GM12878 (cell line): Measurements from ENCODE around the gene ITGA1. TPM values are rescaled to one million over a fixed set of nuclear protein-coding genes. Genes with fewer than 3 reads are reported as not detected.

Experiments used
- ATAC-seq: fragments of 200-7000 bp; cut with Tn5 transposase; 3 replicates; pipeline ENCODE4 v1.9.1; 2020; ENCODE audit warnings: mild to moderate bottlenecking, moderate library complexity
- BruUV-seq: library from RNA; stranded (reverse); fragments of 400-500 nt; replicated peaks from 2 replicates; lab custom pipeline; 2021; lab: Mats Ljungman, UMichigan
- CTCF ChIA-PET: fragments of 300-600 bp; sonication (Branson Sonifier 250); formaldehyde crosslinking; extraction: SDS; loops from one replicate; lab custom pipeline; 2021; ENCODE audit warnings: inconsistent platforms; lab: Yijun Ruan, JAX
- POLR2A ChIA-PET: fragments of 350-600 bp; formaldehyde crosslinking; extraction: SDS; loops from one replicate; lab custom pipeline; 2021; ENCODE audit warnings: inconsistent platforms; lab: Charles Lee
- RAD21 ChIA-PET: fragments of 300-600 bp; sonication (Branson Sonifier 250); formaldehyde crosslinking; loops from one replicate; lab custom pipeline; 2023; ENCODE audit warnings: antibody characterized with exemption; ENCODE audit not compliant: unreplicated experiment; lab: Charles Lee
- SMC1A ChIA-PET: fragments of 300-600 bp; sonication (Branson Sonifier 250); formaldehyde crosslinking; loops from one replicate; lab custom pipeline; 2023; ENCODE audit not compliant: unreplicated experiment, uncharacterized antibody; lab: Charles Lee
- DNase-seq: peaks from one replicate; pipeline ENCODE4 v3.0.0-alpha.2; 2011; ENCODE audit warnings: low read depth, low spot score
- FAIRE-seq: peaks from 3 replicates; lab custom pipeline; 2011; peaks lifted over from hg19 to GRCh38; lab: Jason Lieb, UNC
- H2AFZ ChIP-seq: 2 replicates; pipeline ENCODE4 v1.6.0; 2011; ENCODE audit warnings: low read depth, low read length, control low read depth; ENCODE audit not compliant: control insufficient read depth
- H3K27ac ChIP-seq: 2 replicates; pipeline ENCODE4 v1.5.1; 2011; ENCODE audit warnings: control low read depth; ENCODE audit not compliant: control insufficient read depth, insufficient read depth
- H3K27me3 ChIP-seq, 2 experiments: replicated peaks in 1 of 2; 2 replicates each; pipeline versions ENCODE4 v1.6.0 to v1.6.1; 2011; ENCODE audit warnings: low read length in 1 of 2; ENCODE audit not compliant: control insufficient read depth in 2 of 2, insufficient read depth in 2 of 2
- H3K36me3 ChIP-seq, 2 experiments: 2 replicates each; pipeline ENCODE4 v1.5.1; 2011; ENCODE audit warnings: low read length in 1 of 2; ENCODE audit not compliant: control insufficient read depth in 2 of 2, insufficient read depth in 2 of 2
- H3K4me1 ChIP-seq: 2 replicates; pipeline ENCODE4 v1.6.1; 2011; ENCODE audit warnings: mild to moderate bottlenecking, low read length, moderate library complexity, mixed read lengths; ENCODE audit not compliant: control insufficient read depth, insufficient read depth
- H3K4me2 ChIP-seq: 2 replicates; pipeline ENCODE4 v1.6.0; 2011; ENCODE audit warnings: control low read depth; ENCODE audit not compliant: control insufficient read depth, insufficient read depth
- H3K4me3 ChIP-seq: fragments of 200-600 bp; sonication (generic); 2 replicates; pipeline ENCODE4 v1.5.1; 2016
- H3K79me2 ChIP-seq: 2 replicates; pipeline ENCODE4 v1.6.0; 2011; ENCODE audit warnings: low read length; ENCODE audit not compliant: control insufficient read depth, insufficient read depth
- H3K9ac ChIP-seq: 2 replicates; pipeline ENCODE4 v1.8.0; 2011; ENCODE audit warnings: low read length, control low read depth, mixed read lengths; ENCODE audit not compliant: control insufficient read depth, insufficient read depth
- H3K9me3 ChIP-seq: replicated peaks from 3 replicates; pipeline ENCODE4 v1.5.1; 2011; ENCODE audit warnings: mild to moderate bottlenecking, low read length; ENCODE audit not compliant: control insufficient read depth, insufficient read depth
- H4K20me1 ChIP-seq: 2 replicates; pipeline ENCODE4 v1.6.0; 2011; ENCODE audit not compliant: control insufficient read depth, insufficient read depth
- BCL11A ChIP-seq: IDR thresholded peaks from 2 replicates; pipeline ENCODE4 v1.6.1; 2011; ENCODE audit warnings: low read depth, low read length
- HDAC2 ChIP-seq: fragments of 200-600 bp; sonication (generic); IDR thresholded peaks from 2 replicates; pipeline ENCODE4 v1.6.1; 2017
- HDAC6 ChIP-seq: fragments of 200-600 bp; sonication (generic); IDR thresholded peaks from one replicate; pipeline ENCODE4 v1.8.0; 2017; ENCODE audit warnings: antibody characterized with exemption; ENCODE audit not compliant: unreplicated experiment
- KDM1A ChIP-seq: fragments of 200-600 bp; sonication (generic); IDR thresholded peaks from 2 replicates; pipeline ENCODE4 v1.6.1; 2016; ENCODE audit warnings: borderline replicate concordance
- NFYA ChIP-seq: IDR thresholded peaks from 2 replicates; pipeline ENCODE4 v1.6.1; 2011; ENCODE audit warnings: low read depth, mild to moderate bottlenecking, low read length, improper control_type of control experiment, borderline replicate concordance
- PKNOX1 ChIP-seq: fragments of 450-650 bp; IDR thresholded peaks from 2 replicates; pipeline ENCODE4 v1.6.1; 2016; ENCODE audit warnings: mild to moderate bottlenecking
- POLR2A ChIP-seq: IDR thresholded peaks from 2 replicates; pipeline ENCODE4 v1.6.1; 2011; ENCODE audit warnings: low read depth, mild to moderate bottlenecking, low read length
- RELB ChIP-seq: fragments of 450-650 bp; IDR thresholded peaks from 2 replicates; pipeline ENCODE4 v1.6.1; 2017; ENCODE audit warnings: low read depth, mild to moderate bottlenecking, moderate library complexity
- SMAD5 ChIP-seq: IDR thresholded peaks from 2 replicates; pipeline ENCODE4 v1.6.1; 2016; ENCODE audit warnings: antibody characterized with exemption, low read depth
- SREBF1 ChIP-seq: IDR thresholded peaks from 2 replicates; pipeline ENCODE4 v1.6.1; 2012; ENCODE audit warnings: mild to moderate bottlenecking, low read length
- USF2 ChIP-seq: IDR thresholded peaks from 2 replicates; pipeline ENCODE4 v1.6.1; 2011; ENCODE audit warnings: low read depth, low read length, improper control_type of control experiment, borderline replicate concordance
- WGBS: methylation state at CpG from one replicate; pipeline ENCODE4 v1.1.6; 2016; ENCODE audit warnings: low lambda C conversion rate; ENCODE audit not compliant: insufficient replicate concordance, insufficient coverage; ENCODE audit errors: missing lambda C conversion rate; 5-methylcytosine and 5-hydroxymethylcytosine counted together
- in situ Hi-C: fragments of 300-500 bp; cut with MboI; formaldehyde crosslinking; loops from 9 replicates; pipeline ENCODE4 v1.14.3; 2018; ENCODE audit warnings: mixed read lengths
- intact Hi-C: fragments of 100-400 bp; cut with micrococcal nuclease; formaldehyde crosslinking; loops from one replicate; pipeline ENCODE4 v1.14.2; 2022; ENCODE audit not compliant: unreplicated experiment
- polyA plus RNA-seq, 11 experiments: library from polyadenylated mRNA; depleted of rRNA in 4 of 11; unstranded in 6 of 11; stranded (reverse) in 5 of 11; fragments of >200 nt; fragmentation: Nextera tagmentation in 4 of 11; fragmentation: Illumina TruSeq in 1 of 11; extraction: Ambion mirVana in 4 of 11; extraction: Trizol in 1 of 11; gene quantifications; 1 replicate in 1 of 11; 2 replicates in 10 of 11; pipeline versions ENCODE4 v1.2.1 to v1.2.3, GENCODE V29; 2011 to 2016; ENCODE audit warnings: inconsistent platforms in 2 of 11, missing spikeins in 2 of 11, low read depth in 1 of 11
- total RNA-seq, 4 experiments: library from RNA; depleted of rRNA in 3 of 4; stranded (reverse); fragments of >200 nt in 3 of 4; fragmentation: Illumina TruSeq in 1 of 4; extraction: Trizol in 1 of 4; gene quantifications; 2 replicates each; pipeline versions ENCODE4 v1.2.1 to v1.2.3, GENCODE V29; 2013 to 2021

The ITGA1 gene
- total and polyA plus RNA-seq, 10 of the 15 experiments (the other 5 are each of a cell fraction or from before 2014, with no cell fraction given), result 0.02 to 0.56 (median 0.19) TPM

- no TSS peak for BruUV-seq
- WGBS, result 100% methylated on average over 2 of the region's 2 CpGs
- no peaks in the 10 kb centered on the region for H3K9me3 ChIP-seq
Observed at GRCh38 chr5:52808316-52808901, 20.7 kb downstream of the ITGA1 start.

GRCh38 chr5:52809884-52810283 is 22.2 kb downstream of the ITGA1 start:
- no peaks in the 10 kb centered on the region for H3K4me1 ChIP-seq
- BruUV-seq, result no TSS peak
- DNase-seq, result no peak
- no peak overlapping the region for H3K4me2 ChIP-seq
- H3K9ac ChIP-seq, result no peak overlapping the region
- ChIA-PET RAD21 (no interaction called here), POLR2A (no interaction called here), SMC1A (interaction anchor here (3.8 kb wide), 1 partner anchor 11 kb away, joined by 13 read pairs; no protein-coding TSS in a partner anchor), CTCF (no interaction called here)
- H3K27me3 ChIP-seq, result no peaks in the 10 kb centered on the region
- no peaks in the 10 kb centered on the region for H4K20me1 ChIP-seq
- in situ Hi-C loops, result no loop called here
- 57% methylated on average over 1 of the region's 1 CpG for WGBS
- no peak overlapping the region for H2AFZ ChIP-seq
- FAIRE-seq, result no peak
- H3K36me3 ChIP-seq, result no peaks in the 10 kb centered on the region
- H3K9me3 ChIP-seq, result no peaks in the 10 kb centered on the region
- no peaks in the 10 kb centered on the region for H3K79me2 ChIP-seq
- intact Hi-C loops, result no loop called here
- no peak for ATAC-seq
- no peak overlapping the region for H3K27ac ChIP-seq
- no peak overlapping the region for H3K4me3 ChIP-seq
- no peak for TF ChIP-seq SMAD5
- TF ChIP-seq KDM1A, result no peak
- TF ChIP-seq NFYA, result no peak
- no peak for TF ChIP-seq USF2
- TF ChIP-seq HDAC2, result no peak
- no peak for TF ChIP-seq HDAC6
- no peak for TF ChIP-seq RELB
- no peak for TF ChIP-seq BCL11A

More at GRCh38 chr5:52808316-52808901, 20.7 kb downstream of the ITGA1 start:
- TF ChIP-seq PKNOX1 (no peak), POLR2A (no peak), SREBF1 (no peak)
- intact Hi-C loops (no loop called here), in situ Hi-C loops (no loop called here)
- CTCF ChIA-PET, result interaction anchor here (1.0 to 1.6 kb wide), 2 partner anchors 9 to 131 kb away, joined by 3 to 5 read pairs; no protein-coding TSS in a partner anchor
- H3K4me1 ChIP-seq, result 0 out of 2 replicates have a peak, but pooled peaks cover 3% of the 10 kb centered on the region
- peaks cover 7% of the 10 kb centered on the region for H3K79me2 ChIP-seq
- H4K20me1 ChIP-seq, result no peaks in the 10 kb centered on the region
- FAIRE-seq, result no peak
- RAD21 ChIA-PET, result no interaction called here
- H3K27me3 ChIP-seq, result no peaks in the 10 kb centered on the region
- no peak overlapping the region for H3K27ac ChIP-seq
- SMC1A ChIA-PET, result interaction anchor here (1.3 to 1.9 kb wide), 2 partner anchors 9 to 13 kb away, joined by 3 to 4 read pairs; no protein-coding TSS in a partner anchor
- no peak overlapping the region for H3K9ac ChIP-seq
- DNase-seq, result no peak
- H3K36me3 ChIP-seq, result no peaks in the 10 kb centered on the region
- POLR2A ChIA-PET, result interaction anchor here (0.5 kb wide), 1 partner anchor 170 kb away, joined by 4 read pairs; no protein-coding TSS in a partner anchor
- ATAC-seq, result no peak
- no peak overlapping the region for H2AFZ ChIP-seq
- H3K4me2 ChIP-seq, result no peak overlapping the region
- H3K4me3 ChIP-seq, result no peak overlapping the region
